Islet of Langerhans (tissue), 1 donor: Measurements from ENCODE around the gene ACIN1.
"Not testable (repeated sequence)": the region's sequence is repeated elsewhere in the genome, so short reads cannot be mapped to it uniquely, and the experiment has no call there.

Experiments
- FAIRE-seq: peaks from one replicate; lab custom pipeline; 2011; peaks lifted over from hg19 to GRCh38; lab: Jason Lieb, UNC

Gene ACIN1

DNA sequence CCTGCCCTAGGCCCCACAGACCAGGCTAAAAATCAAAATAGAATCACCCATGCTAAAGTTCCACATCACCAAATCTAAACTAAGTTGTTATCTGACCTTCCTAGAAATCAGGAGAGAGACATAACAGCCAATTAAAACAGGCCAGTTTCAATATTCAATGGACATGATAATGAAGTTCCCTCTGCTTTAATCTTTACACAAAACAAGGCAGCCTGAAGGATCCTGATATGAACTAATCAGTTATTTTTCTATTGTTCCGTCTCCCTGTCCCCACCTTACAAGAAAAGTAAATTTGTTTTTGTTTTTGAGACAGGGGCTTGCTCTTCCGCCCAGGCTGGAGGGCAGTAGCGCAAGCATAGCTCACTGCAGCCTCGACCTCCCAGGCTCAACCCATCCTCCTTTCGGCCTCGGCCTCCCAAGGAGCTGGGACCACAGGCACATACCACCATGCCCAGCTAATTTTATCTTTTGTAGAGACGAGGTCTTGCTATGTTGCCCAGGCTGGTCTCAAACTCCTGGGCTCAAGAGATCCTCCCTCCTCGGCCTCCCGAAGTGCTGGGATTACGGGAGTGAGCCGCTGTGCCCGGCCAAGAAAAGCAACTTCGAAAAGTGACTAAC is 29.5 kb upstream of the ACIN1 start:
- FAIRE-seq, result no peak

DNA sequence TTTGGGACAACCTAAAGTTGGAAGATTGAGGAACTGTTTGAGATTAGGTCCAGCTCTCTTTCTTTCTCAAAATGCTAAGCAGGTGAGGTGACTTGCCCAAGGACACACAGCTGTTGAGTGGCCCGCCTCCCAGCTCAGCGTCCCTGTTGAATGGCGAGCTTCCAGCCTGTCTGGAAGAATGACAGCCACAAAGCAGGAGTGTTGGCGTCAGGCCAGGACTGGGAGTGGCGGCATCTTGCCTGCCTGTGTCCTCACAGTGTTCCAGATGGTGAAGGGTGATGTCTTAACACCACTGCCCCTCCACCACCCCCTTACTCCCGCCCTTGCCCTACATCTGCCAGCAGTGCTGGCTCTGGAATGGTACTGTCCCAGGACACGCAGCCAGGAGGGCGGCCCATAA is 28.5 kb upstream of the ACIN1 start:
- no peak for FAIRE-seq

DNA sequence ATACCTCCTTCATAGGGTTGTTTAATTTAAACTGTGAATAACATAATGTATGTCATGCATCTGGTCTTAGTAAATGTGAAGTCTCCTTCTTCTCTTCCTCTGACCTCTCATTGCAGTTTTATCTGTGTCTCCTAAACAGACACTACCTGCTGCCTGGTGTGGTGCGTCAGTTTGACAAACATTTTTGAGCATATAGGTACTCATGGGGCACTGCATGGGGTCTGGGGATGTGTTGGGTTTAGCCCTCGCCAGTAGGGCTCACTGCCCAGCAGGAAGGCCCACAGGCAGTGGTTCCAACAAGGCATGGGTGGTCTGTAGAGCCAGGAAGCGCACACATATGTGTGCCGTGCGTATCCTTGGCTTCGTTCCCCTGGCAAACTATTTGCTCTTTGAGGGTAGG is 27.1 kb upstream of the ACIN1 start:
- FAIRE-seq, result no peak

DNA sequence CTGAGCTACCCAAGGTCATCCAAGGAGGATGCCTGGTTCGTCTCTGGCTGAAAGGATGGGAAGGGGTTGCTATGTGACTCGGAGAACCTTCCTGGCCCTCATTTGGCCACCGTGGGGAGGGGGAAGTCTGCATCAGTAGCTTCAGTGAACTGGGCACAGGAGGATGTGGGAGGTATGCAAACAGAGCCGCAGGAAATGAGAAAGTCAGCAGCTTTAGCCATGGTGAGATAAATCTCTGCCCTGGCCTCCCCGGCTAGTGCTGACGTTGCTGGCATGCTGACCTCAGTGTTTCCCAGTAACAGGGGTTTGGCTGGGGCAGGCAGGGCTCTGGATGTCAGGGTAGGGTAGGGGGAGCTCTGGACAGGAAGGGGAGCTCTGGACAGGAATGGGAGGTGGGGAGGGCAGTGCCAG is 26.4 kb upstream of the ACIN1 start:
- no peak for FAIRE-seq

DNA sequence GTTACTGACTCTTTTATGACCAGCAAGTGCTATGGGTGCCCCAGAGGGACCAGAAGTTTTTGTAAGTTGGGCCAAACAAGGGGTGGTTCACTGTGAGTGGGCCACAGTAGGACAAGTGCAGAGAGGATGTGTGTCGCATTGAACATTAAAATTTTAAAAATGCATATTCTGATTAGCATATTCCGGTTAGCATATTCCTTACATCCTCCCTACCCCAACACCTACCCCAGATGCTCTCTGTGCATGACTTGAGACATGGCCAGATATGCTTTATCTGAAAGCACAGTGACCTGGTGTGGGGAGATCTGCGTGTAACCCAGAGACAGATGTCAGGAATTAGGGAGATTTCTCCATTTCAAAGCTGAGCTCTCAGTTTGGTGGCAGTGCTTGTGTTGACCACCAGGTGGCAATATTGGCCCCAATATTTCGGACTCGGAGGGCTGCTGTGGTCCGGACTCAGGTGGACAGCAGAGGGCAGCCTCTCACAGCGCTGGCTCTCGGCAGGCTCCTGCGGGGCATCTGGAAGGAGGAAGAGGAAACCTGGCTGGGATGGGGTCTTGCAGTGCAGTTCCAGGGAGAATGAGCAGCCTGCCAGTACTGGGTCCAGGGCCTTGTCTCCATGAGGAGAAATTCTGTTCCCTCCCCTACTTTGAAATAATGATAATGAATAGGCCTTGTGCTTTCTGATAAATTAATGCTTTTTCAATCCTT is 25.8 kb upstream of the ACIN1 start:
- FAIRE-seq, result no peak

DNA sequence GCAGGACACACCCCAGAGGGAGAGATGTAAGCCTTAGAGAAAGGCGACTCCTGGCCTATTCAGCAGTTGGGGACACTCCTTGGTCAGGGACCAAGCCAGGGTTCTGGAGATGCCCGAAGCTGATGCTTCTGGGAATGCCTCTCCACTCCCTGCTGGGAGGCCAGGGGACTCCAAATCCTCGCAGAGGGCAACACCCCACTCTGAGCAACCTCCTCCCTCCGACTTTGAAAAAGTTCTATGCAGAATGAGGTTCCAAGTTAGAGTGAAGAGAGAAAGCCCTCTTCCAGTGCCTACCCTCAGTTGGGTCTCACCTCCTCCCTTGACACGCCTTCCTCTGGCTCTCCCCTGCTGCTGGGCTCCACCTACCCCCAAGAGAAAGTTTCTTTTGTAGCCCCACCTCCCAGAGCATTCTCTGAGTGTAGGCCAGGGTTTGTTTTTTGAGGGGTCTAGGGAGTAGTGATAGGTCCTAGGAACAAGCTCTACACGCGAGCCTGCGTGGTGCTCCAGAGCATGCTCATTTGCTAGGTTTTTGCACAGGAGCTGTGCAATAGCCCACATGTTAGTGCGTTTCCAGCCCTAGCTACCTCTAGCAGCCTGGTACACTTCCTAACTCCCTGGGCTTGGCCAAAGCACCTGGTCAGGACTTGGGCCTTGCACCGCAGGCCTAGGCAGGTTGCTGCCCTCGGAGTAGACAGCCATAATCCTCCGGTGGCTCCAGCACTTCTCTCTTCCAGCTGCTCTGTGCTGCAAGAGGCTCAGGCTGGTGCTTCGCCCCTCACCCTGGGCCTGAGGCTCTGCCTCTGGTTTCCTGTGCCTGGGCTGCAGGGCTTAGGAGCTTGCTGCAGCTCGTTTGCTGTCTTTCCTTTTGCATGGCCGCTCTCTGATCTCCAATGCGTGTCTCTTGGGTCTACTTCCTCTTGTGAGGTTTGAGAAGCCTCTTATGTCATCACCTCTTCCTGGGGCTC is 24.7 kb upstream of the ACIN1 start:
- FAIRE-seq, result no peak

DNA sequence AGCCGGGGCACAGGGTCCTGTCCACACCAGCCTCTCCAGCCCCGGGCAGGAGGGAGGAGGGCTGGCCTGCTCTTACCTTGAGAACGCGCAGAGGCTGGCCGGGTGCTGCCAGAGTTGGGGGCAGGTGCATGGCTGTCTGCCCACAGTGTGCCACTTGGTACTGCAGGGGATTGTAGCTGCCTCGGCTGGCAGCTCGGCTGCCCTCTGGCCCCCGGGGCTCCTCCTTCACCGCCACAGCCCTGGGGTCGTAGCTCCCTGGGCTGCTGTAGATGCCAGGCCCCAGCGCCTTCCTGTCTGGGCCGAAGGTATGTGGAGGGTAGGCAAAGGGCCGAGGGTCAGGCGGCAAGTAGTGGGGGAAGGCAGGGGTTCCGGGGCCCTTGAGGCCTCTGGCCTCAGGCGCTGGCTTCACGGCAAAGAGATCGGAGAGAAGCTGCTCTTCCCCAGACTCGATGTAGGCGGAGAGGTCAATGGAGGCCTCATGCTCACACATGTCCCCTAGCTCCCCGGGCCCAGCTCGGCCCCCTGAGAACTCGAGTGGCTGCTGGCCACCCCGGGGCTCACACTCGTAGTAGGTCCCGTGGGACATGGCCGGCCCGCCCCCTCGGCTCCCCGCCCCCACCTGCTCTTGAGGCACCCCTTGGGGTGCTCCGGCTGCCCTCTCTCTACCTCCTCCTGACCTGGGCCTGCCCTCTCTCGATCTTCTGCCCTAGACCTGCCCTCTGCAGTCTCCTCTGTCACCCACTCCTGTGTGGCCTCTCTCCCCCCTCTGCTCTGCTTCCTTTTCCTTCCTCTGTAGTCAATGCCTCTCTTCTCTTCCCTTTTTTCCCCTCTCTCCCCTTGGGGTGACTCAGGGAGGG is 23.8 kb upstream of the ACIN1 start, which contains the start of gene CEBPE:
Gene CEBPE (minus strand): TSS at position 750 of the 857 bp plus-strand sequence. CDS start 164 bp downstream, at position 586.
- FAIRE-seq, result no peak

DNA sequence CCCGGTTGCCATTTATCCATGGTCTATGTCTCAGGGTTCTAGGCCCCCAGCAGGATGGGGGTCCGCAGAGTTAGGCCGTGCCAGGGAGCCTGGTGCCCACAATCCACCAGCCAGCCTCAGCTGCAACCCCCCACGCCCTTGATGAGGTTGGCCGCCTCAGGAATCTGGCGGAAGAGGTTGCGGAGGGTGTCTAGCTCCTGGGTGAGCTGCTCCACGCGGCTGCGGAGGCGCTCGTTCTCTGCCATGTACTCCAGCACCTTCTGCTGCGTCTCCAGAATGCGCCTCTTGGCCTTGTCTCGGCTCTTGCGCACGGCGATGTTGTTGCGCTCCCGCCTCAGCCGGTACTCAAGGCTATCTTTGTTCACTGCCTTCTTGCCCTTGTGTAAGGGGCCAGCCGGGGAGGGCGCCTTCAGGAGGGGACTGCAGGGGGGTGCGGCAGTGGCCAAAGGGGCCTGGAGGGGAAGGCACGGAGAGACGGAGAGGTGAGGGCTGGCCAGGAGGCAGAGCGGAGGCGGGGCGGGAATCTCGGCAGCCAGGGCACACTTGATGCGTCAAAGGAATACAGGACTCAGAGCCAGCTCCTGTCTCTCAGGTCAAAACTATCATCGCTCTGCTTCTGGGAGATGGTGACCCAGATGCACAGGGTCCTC is 22.6 kb upstream of the ACIN1 start:
- FAIRE-seq, result no peak

DNA sequence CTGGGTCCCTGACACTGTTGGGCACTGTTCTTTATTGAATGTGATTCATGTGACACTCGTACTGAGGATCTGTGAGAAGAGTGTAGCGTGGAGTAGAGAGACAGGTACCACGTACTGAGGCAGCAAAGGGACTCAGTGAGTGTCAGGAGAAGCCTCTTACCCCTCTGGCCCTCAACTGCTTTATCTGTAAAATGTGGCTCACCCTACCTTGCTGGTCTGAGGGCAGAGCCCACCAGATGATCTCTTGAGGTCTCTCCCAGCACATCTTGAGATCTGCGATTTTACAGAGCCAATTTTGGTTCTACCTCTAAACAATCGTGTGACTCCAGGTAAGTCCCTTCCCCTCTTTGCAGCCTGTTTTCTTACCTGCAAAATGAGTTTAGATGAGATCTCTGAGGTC is 21.0 kb upstream of the ACIN1 start:
- no peak for FAIRE-seq

DNA sequence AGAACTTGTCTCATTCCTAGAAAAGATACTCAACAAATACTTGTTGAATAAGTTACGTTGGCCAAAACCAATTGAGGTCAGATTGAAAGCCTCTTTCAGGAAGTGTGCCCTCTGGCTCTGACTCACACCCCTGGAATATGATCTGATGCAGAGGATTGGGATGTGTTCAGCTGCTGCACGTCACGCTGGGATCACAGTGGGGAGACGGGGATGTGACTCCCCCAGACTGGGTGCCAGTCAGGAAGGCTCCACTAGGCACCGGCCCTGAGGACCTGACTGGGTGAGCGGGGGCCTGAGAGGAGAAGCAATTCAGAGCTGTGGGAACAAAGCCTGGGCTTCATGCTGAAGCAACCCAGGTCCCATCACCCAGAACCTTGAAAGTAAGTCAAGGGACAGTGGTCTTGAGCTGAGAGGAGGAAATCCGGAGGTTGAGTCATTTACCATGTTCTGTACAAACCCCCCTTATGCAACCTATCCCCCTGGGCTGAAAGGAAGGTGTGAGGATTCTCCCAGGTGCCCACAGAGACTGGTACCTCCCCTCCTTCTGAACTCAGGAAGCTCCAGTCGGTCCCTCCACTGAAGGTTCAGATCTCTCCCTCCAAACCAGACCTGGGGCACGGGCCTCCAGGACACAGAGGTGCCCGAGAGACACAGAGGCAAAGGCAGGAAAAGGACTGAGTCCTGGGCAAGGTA is 20.2 kb upstream of the ACIN1 start:
- no peak for FAIRE-seq

DNA sequence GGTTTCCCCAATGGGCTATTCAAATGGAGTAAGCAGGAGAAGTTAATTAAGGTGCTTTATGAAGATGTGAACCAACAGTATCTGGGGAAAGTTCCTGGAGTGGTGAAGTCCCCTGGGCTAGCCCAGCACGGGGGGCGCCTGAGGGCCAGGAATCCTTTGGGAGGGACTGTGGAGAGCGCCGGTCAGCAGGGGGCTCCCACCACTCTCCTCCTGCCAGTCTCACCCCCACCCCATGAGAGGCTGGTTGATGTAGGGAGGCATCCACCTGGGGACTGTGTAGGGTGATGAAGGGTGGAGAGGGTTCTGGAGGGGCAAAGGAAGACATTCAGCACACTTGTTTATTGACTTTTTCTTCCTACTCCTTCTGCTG is 19.7 kb upstream of the ACIN1 start:
- no peak for FAIRE-seq

DNA sequence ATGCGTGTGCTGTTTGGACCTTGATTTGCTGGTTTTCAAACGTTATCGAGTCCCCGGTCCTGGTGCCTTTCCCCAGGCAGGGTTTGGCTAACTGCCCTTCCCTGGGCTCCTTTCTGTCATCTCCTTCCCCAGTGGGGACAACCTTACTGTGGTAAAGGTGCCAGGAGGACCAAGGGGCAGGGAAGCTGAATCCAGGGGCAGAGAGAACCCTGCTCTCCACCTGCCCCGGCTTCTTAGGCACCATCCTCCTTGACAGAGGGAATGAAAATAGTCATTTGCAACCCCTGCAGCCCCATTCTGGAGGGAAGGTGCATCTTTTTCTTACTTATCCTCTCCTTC is 19.2 kb upstream of the ACIN1 start:
- no peak for FAIRE-seq

DNA sequence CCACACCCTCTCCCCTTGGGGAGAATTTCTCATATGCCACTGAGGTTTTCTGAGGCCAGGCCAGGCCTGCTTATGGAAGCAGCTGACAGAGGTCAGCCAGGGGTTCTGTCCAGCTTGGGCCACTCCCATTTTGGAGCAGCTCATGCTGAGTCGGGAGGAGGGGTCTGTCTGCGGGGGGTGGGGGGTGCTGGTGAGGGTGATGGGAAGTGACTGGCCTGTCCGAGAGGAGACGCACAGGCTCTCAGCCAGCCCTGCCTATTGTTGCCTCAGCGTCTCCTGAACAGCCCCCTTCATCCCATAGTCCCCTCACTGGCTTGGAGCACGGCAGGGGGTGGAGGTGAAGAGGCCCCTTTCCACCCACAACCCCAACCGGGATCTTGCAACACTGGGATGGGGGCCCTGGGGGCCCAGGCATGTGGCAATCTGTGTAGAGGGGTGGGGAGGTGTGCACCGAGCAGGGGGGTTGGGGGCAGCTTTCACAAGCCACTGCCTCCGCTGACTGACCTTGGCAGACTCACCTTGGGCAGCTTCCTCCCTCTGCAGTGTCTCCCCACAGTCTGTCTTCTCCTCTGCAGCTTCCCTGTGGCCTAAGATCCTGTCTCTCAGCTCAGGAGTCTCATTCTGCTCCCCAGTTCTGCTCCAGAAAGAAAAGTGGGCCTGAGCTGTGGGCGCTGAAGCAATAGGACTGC is 18.6 kb upstream of the ACIN1 start:
- FAIRE-seq, result no peak

DNA sequence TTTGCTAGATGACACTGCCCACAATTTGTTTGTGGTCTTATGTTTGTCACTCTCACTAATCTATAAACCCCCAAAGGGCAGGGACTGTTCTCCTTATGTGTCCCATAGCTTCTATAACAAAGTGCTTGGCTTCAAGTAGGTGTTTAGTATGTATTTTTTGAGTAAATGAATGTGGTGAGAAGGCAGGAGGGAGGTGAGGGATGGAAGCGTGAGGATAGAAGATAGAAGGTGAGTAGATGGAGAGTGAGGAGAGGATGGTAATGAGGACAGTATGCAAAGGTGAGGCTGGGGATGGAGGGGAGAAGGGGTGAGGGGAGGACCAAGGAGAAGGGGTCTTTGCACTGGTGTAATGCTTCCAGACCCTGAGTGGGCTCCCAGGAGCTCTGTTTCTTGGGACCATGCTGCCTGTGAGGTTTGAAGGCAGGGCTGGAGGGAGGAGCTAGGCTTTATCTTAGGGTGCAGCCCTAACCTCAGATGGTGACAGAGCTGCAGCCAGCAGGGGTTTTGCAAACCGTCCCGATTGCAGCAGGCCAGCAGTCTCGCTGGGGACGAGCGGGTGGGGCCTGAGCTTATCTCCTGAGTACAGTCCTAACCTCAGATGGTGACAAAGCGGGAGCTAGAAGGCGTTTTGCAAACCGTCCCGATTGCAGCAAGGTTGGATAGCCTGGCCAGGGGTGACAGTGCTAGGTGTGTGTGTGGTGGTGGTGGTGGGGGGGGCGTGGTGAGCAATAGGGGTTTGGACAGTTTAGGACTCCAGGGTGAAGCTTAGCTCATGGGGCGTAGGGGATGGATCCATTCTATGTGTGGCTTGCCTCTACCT is 17.6 kb upstream of the ACIN1 start:
- FAIRE-seq, result no peak

DNA sequence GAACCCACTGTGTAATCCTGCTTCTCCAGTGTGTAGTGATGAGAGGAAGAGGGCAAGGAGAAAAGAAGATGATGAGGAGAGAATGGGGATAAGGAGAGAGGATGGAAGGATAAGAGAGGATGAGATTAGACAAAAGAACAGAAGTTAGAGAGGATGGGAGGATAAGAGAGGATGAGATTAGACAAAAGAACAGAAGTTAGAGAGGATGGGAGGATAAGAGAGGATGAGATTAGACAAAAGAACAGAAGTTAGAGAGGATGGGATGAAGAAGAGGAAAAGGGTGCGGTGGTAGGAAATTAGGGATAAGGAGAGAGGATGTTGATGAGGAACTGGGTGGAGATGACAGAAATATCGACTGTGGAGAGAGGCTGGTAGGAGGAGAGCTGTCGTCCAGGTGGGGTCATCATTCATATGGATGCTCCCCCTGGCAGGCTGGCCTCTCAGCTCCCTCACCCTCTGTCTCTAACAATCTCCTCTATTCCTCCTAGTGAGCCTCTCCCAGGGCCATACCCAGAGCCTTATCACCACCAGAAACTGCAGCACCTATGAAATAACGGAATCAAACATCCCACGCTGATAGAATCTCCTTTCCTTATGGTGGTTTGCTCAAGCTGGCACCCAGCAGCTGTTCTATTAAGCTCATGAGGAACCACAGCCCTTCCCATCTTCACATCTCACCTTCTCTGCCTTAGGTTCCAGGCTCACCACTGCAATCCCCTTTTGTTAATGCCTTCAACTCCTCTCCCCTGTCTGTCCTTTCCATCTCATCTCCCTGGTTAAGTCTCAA is 15.8 kb upstream of the ACIN1 start:
- FAIRE-seq, result no peak

DNA sequence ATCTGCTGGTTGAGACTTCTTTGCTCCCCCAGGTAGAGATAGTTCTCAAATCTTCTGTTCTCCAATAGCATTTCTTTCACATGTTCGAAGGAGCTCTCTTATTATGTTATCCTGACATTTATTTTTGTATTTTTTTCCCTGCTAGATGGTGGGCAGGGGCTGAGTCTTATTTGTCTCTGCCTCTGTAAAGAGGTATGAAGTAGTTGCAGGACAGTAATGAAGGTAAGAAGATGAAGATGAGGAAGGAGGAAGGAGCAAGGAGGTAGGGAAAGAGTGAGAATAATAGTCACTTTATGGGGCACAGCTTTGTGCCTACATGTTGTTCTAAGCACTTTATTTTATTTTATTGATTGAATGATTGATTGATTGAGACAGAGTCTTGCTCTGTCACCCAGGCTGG is 14.8 kb upstream of the ACIN1 start:
- FAIRE-seq, result no peak

DNA sequence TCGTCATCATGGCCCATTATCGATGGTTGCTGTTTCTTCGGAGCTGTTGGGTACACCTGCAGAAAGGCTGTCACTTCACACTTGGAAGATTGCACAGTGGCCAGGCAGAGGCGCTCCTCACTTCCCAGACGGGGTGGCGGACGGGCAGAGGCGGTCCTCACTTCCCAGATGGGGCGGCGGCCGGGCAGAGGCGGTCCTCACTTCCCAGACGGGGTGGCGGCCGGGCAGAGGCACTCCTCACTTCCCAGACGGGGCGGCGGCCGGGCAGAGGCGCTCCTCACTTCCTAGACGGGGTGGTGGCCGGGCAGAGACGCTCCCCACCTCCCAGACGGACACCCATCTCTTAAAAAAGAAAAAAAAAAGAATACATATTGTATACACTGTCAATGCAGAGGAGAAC is 13.2 kb upstream of the ACIN1 start:
- FAIRE-seq, result not testable (repeated sequence)

DNA sequence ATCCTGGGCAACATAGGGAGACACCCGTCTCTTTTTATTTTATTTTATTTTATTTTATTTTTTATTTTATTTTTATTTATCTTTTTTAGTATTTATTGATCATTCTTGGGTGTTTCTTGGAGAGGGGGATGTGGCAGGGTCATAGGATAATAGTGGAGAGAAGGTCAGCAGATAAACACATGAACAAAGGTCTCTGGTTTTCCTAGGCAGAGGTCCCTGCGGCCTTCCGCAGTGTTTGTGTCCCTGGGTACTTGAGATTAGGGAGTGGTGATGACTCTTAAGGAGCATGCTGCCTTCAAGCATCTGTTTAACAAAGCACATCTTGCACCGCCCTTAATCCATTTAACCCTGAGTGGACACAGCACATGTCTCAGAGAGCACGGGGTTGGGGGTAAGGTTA is 12.7 kb upstream of the ACIN1 start:
- FAIRE-seq, result not testable (repeated sequence)

DNA sequence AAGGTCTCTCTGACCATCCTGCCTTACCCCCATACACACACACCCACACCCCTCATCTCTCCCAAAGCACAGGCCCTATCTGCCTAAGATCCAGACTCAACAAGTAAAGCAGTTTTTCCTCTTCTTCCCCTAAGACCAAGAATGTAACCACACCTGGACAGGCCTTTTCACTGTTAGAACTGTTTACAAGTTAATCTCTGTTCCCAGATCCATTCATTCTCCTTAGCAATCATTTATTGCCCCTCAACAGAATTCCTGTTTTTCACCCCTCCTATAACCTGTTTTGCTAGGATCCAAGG is 11.8 kb upstream of the ACIN1 start:
- FAIRE-seq, result no peak
